A673 (cell line): Measurements from ENCODE around the gene ETS2. TPM values are rescaled to one million over a fixed set of nuclear protein-coding genes. Genes with fewer than 3 reads are reported as not detected.

Experiments used
- BruUV-seq: library from RNA; stranded (reverse); fragments of 400-500 nt; replicated peaks from 2 replicates; lab custom pipeline; 2021; lab: Mats Ljungman, UMichigan
- CTCF ChIA-PET: fragments of 300-600 bp; sonication (Branson Sonifier 250); formaldehyde crosslinking; loops from one replicate; lab custom pipeline; 2022; ENCODE audit warnings: antibody characterized with exemption; lab: Charles Lee
- POLR2A ChIA-PET: fragments of 300-600 bp; sonication (Branson Sonifier 250); formaldehyde crosslinking; loops from one replicate; lab custom pipeline; 2022; ENCODE audit warnings: antibody characterized with exemption; ENCODE audit not compliant: low non-redundant PET; lab: Charles Lee
- DNase-seq: peaks from one replicate; pipeline ENCODE4 v3.0.0-alpha.2; 2015; ENCODE audit warnings: low spot score
- H3K27ac ChIP-seq: fragments of 200-600 bp; sonication (generic); 2 replicates; pipeline ENCODE4 v1.5.1; 2016; ENCODE audit warnings: mixed run types, low read depth, mild to moderate bottlenecking, mixed read lengths, antibody characterized with exemption, low read length; ENCODE audit not compliant: poor library complexity, severe bottlenecking
- H3K27me3 ChIP-seq: fragments of 200-600 bp; sonication (generic); replicated peaks from 2 replicates; pipeline ENCODE4 v1.6.1; 2017; ENCODE audit warnings: mixed run types, low read depth, mild to moderate bottlenecking, mixed read lengths, antibody characterized with exemption, low read length; ENCODE audit not compliant: insufficient read depth, poor library complexity
- H3K36me3 ChIP-seq: fragments of 200-600 bp; sonication (generic); 2 replicates; pipeline ENCODE4 v1.6.1; 2016; ENCODE audit warnings: mixed run types, mild to moderate bottlenecking, mixed read lengths, antibody characterized with exemption, low read length; ENCODE audit not compliant: insufficient read depth, poor library complexity, severe bottlenecking
- H3K4me1 ChIP-seq: fragments of 200-600 bp; sonication (generic); 2 replicates; pipeline ENCODE4 v1.6.1; 2017; ENCODE audit warnings: mixed run types, mild to moderate bottlenecking, mixed read lengths, antibody characterized with exemption, low read length; ENCODE audit not compliant: insufficient read depth, poor library complexity, severe bottlenecking
- H3K4me3 ChIP-seq: fragments of 200-600 bp; sonication (generic); 2 replicates; pipeline ENCODE4 v1.5.1; 2016; ENCODE audit warnings: low read depth, mixed run types, mild to moderate bottlenecking, mixed read lengths, low read length; ENCODE audit not compliant: poor library complexity, severe bottlenecking
- H3K9me3 ChIP-seq: fragments of 200-600 bp; sonication (generic); 2 replicates; pipeline ENCODE4 v1.6.1; 2016; ENCODE audit warnings: mixed run types, low read depth, mild to moderate bottlenecking, mixed read lengths, antibody characterized with exemption, low read length; ENCODE audit not compliant: poor library complexity, severe bottlenecking
- CTCF ChIP-seq: fragments of 300-800, 200-600 bp; sonication (generic); conservative IDR thresholded peaks from 2 replicates; pipeline ENCODE4 v1.5.1; 2017; ENCODE audit warnings: low read depth, mild to moderate bottlenecking, antibody characterized with exemption, low read length, moderate library complexity, mixed read lengths
- EZH2 ChIP-seq: fragments of 200-600 bp; sonication (generic); IDR thresholded peaks from 2 replicates; pipeline ENCODE4 v1.6.1; 2017; ENCODE audit warnings: borderline replicate concordance, low read depth, mild to moderate bottlenecking, mixed read lengths, antibody characterized with exemption, low read length; ENCODE audit not compliant: poor library complexity, severe bottlenecking
- intact Hi-C: fragments of 100-400 bp; cut with micrococcal nuclease; formaldehyde crosslinking; loops from one replicate; pipeline ENCODE4 v1.10.0; 2022; ENCODE audit not compliant: unreplicated experiment
- total RNA-seq: library from RNA; stranded (reverse); gene quantifications from 2 replicates; pipeline ENCODE4 v1.2.3, GENCODE V29; 2021

The ETS2 gene
- total RNA-seq, 1 experiment from 2014 or later, result 45.6 TPM

GRCh38 chr21:38790059-38790458, 15.7 kb upstream of the ETS2 start:
- no TSS peak for BruUV-seq
- intact Hi-C loops, result no loop called here
- Histone ChIP-seq H3K4me3 (no peak overlapping the region), H3K9me3 (no peaks in the 10 kb centered on the region), H3K36me3 (no peaks in the 10 kb centered on the region), H3K27ac (no peak overlapping the region), H3K27me3 (no peaks in the 10 kb centered on the region), H3K4me1 (no peaks in the 10 kb centered on the region)
- DNase-seq, result no peak
- TF ChIP-seq CTCF, result no peak
- TF ChIP-seq EZH2, result no peak
- CTCF ChIA-PET, result no interaction called here
- POLR2A ChIA-PET, result no interaction called here

- DNase-seq, result no peak
- no peak for TF ChIP-seq EZH2
- no peak for TF ChIP-seq CTCF
- Histone ChIP-seq H3K4me1 (no peaks in the 10 kb centered on the region), H3K36me3 (no peaks in the 10 kb centered on the region), H3K4me3 (no peak overlapping the region), H3K27me3 (no peaks in the 10 kb centered on the region), H3K9me3 (no peaks in the 10 kb centered on the region), H3K27ac (no peak overlapping the region)
- intact Hi-C loops, result no loop called here
- POLR2A ChIA-PET, result no interaction called here
- no TSS peak for BruUV-seq
- CTCF ChIA-PET, result no interaction called here
These were observed 14.8 kb upstream of the ETS2 start for GRCh38 chr21:38790961-38791360.

GRCh38 chr21:38792676-38793459, 12.9 kb upstream of the ETS2 start:
- ChIA-PET POLR2A (no interaction called here), CTCF (no interaction called here)
- BruUV-seq, result no TSS peak
- no peaks in the 10 kb centered on the region for H3K27me3 ChIP-seq
- H3K36me3 ChIP-seq, result no peaks in the 10 kb centered on the region
- no peaks in the 10 kb centered on the region for H3K9me3 ChIP-seq
- no peak for TF ChIP-seq CTCF
- TF ChIP-seq EZH2, result no peak
- DNase-seq, result no peak
- H3K27ac ChIP-seq, result no peak overlapping the region
- H3K4me3 ChIP-seq, result no peak overlapping the region
- intact Hi-C loops, result no loop called here
- no peaks in the 10 kb centered on the region for H3K4me1 ChIP-seq
